Colonic mucosa (tissue), 4 donors: ENCODE data around the gene ANKRD33. TPM values are rescaled to one million over a fixed set of nuclear protein-coding genes. Genes with fewer than 3 reads are reported as not detected.

ENCODE experiments used
- DNase-seq: peaks from one replicate; pipeline ENCODE4 v3.0.0-alpha.2; 2020
- H3K27ac ChIP-seq: fragments of 200-600 bp; one replicate; pipeline ENCODE4 v1.8.0; 2021
- H3K27me3 ChIP-seq: fragments of 200-600 bp; one replicate; pipeline ENCODE4 v1.8.0; 2021
- H3K36me3 ChIP-seq: fragments of 200-600 bp; one replicate; pipeline ENCODE4 v1.8.0; 2021
- H3K4me1 ChIP-seq: fragments of 200-600 bp; one replicate; pipeline ENCODE4 v1.8.0; 2021; ENCODE audit warnings: mild to moderate bottlenecking
- H3K4me3 ChIP-seq: fragments of 200-600 bp; one replicate; pipeline ENCODE4 v1.8.0; 2021
- H3K9ac ChIP-seq, 2 donors: one replicate each; pipeline ENCODE4 v1.7.0; 2013; ENCODE audit warnings: control low read depth in 2 of 2, low read depth in 2 of 2, low read length in 2 of 2
- H3K9me3 ChIP-seq: fragments of 200-600 bp; one replicate; pipeline ENCODE4 v1.8.0; 2021
- CTCF ChIP-seq: fragments of 200-600 bp; IDR thresholded peaks from one replicate; pipeline ENCODE4 v1.8.0; 2022; ENCODE audit warnings: antibody characterized with exemption, mild to moderate bottlenecking
- intact Hi-C: fragments of 100-400 bp; cut with DNase I; formaldehyde crosslinking; loops from one replicate; pipeline ENCODE4 v1.14.1; 2022
- total RNA-seq, 2 donors: library from RNA; stranded (reverse); fragmentation: NEBNext Ultra II Directional in 1 of 2; extraction: Animal tissue kit (Norgen Biotek cat#: 25700) in 1 of 2; gene quantifications; one replicate each; pipeline ENCODE4 v1.2.1, GENCODE V29; 2021
- donor health status: healthy.
- donor health status: DM: no; HTN: no; CAD: no.
- donor health status: DM: no; HTN: no; CAD: no.

The ANKRD33 gene
- total RNA-seq, 2 donors from 2014 or later: not detected

DNA sequence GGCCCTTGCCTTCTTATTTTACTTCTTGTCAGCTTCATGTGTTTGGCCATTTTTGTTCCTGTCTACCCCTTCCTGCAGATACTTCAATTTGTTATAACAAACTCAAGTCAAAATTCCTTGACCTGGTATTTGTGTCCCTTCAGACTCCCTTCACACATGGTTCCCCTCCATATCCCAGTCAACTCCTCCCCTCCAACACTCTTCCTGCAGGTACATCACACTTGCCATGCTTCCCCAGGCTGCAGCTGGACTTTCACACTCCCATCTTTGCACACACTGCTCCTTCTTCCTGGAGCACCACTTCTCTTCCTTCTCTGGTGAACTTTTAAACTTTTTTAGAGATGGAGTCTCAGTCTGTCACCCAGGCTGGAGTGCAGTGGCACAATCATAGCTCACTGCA is 20.5 kb upstream of the ANKRD33 start:
- H3K4me3 ChIP-seq: no peak overlapping the region
- peaks cover 6% of the 10 kb centered on the region for H3K4me1 ChIP-seq
- no peak overlapping the region for H3K27ac ChIP-seq
- no peaks in the 10 kb centered on the region for H3K9me3 ChIP-seq
- intact Hi-C loops: no loop called here
- TF ChIP-seq CTCF: no peak
- H3K27me3 ChIP-seq: peaks cover 35% of the 10 kb centered on the region
- no peaks in the 10 kb centered on the region for H3K36me3 ChIP-seq
- no peak for DNase-seq
- H3K9ac ChIP-seq: no peak overlapping the region

DNA sequence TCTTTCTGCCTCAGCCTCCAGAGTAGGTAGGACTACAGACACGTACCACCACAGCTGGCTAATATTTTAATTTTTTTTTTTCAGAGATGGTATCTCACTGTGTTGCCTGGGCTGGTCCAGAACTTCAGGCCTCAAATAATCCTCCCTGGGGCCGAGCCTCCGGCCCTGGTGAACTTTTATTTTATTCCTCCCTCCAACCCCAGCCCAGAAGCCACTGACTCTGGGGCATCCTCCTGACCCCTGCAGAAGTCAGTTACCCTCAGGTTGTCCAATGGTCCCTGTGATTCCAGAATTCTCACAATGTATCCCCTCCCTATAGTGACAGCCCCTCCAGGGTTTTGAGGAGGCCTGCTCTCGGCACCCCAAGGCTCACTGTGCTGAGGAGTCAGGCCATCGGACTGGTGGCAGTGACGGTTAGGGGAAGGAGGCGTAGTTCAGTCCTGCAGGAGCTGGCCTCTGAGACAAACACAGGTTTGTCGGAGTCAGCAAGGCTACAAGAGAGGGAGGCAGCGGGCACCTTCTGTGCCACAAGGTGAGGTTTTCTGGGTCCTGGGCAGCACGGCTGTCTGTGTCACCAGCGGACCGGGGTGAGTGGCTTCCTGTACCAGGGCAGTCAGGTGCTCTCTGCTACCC is 20.0 kb upstream of the ANKRD33 start:
- no peak for TF ChIP-seq CTCF
- intact Hi-C loops: no loop called here
- H3K4me3 ChIP-seq: no peak overlapping the region
- H3K9ac ChIP-seq: no peak overlapping the region
- H3K4me1 ChIP-seq: peaks cover 6% of the 10 kb centered on the region
- H3K27ac ChIP-seq: no peak overlapping the region
- no peaks in the 10 kb centered on the region for H3K9me3 ChIP-seq
- peaks cover 35% of the 10 kb centered on the region for H3K27me3 ChIP-seq
- no peaks in the 10 kb centered on the region for H3K36me3 ChIP-seq
- no peak for DNase-seq

- Histone ChIP-seq H3K9me3 (no peaks in the 10 kb centered on the region), H3K4me1 (peaks cover 3% of the 10 kb centered on the region), H3K36me3 (no peaks in the 10 kb centered on the region), H3K27me3 (peaks cover 28% of the 10 kb centered on the region), H3K27ac (no peak overlapping the region), H3K9ac (peak overlapping the region; percentile 7 to 48), H3K4me3 (peak overlapping the region; percentile 19)
- no peak for TF ChIP-seq CTCF
- intact Hi-C loops: no loop called here
- no peak for DNase-seq
These were observed 18.9 kb upstream of the ANKRD33 start for GRCh38 chr12:51868821-51869495.

- no peak for TF ChIP-seq CTCF
- H3K4me1 ChIP-seq: no peaks in the 10 kb centered on the region
- no peaks in the 10 kb centered on the region for H3K36me3 ChIP-seq
- peaks cover 22% of the 10 kb centered on the region for H3K27me3 ChIP-seq
- no peak overlapping the region for H3K27ac ChIP-seq
- H3K9ac ChIP-seq: no peak overlapping the region
- intact Hi-C loops: no loop called here
- no peak for DNase-seq
- peak overlapping the region; percentile 19 for H3K4me3 ChIP-seq
- H3K9me3 ChIP-seq: no peaks in the 10 kb centered on the region
These were observed 18.4 kb upstream of the ANKRD33 start for GRCh38 chr12:51869496-51869865.

- Histone ChIP-seq H3K4me3 (no peak overlapping the region), H3K27ac (no peak overlapping the region), H3K9me3 (no peaks in the 10 kb centered on the region), H3K27me3 (peaks cover 18% of the 10 kb centered on the region), H3K4me1 (no peaks in the 10 kb centered on the region), H3K36me3 (no peaks in the 10 kb centered on the region), H3K9ac (no peak overlapping the region)
- no peak for DNase-seq
- intact Hi-C loops: loop anchor here (5.0 kb wide), 2 partner anchors 43 to 448 kb away; partner anchors contain the start of gene SLC4A8
- TF ChIP-seq CTCF: no peak
These were observed 18.0 kb upstream of the ANKRD33 start for GRCh38 chr12:51869931-51870330.
